ENCODE measurements around the gene TIMM23.

Gene TIMM23

GRCh38 chr10:46019569-46020343, 47.5 kb downstream of the TIMM23 start:
- DNase-seq (ENCODE audit: extremely low spot score) = no peak
- ChIA-PET CTCF (interaction anchor here (0.6 kb wide), 1 partner anchor 16 kb away, joined by 5 read pairs; no protein-coding TSS in a partner anchor), POLR2A (no interaction called here)
- TF ChIP-seq BHLHE40 (IDR thresholded peaks at IDR 0.05; ENCODE audit: borderline replicate concordance) = no peak
- TF ChIP-seq NFRKB (IDR thresholded peaks at IDR 0.05) = no peak
- no peak for TF ChIP-seq ZNF384 (IDR thresholded peaks at IDR 0.05)
- TF ChIP-seq LEF1 (IDR thresholded peaks at IDR 0.05; ENCODE audit: borderline replicate concordance) = no peak
- no peak for TF ChIP-seq SP1 (IDR thresholded peaks at IDR 0.05)
- TF ChIP-seq SUZ12 (IDR thresholded peaks at IDR 0.05) = no peak
- TF ChIP-seq PKNOX1 (IDR thresholded peaks at IDR 0.05) = no peak
- TF ChIP-seq FOXK2 (IDR thresholded peaks at IDR 0.05) = no peak
- TF ChIP-seq ARNT (IDR thresholded peaks at IDR 0.05) = no peak

- ChIA-PET CTCF (interaction anchor here (0.6 kb wide), 1 partner anchor 16 kb away, joined by 5 read pairs; no protein-coding TSS in a partner anchor), POLR2A (no interaction called here)
- TF ChIP-seq HDGF (IDR thresholded peaks at IDR 0.05; ENCODE audit: borderline replicate concordance) = no peak
- TF ChIP-seq SP1 (IDR thresholded peaks at IDR 0.05) = no peak
- TF ChIP-seq BHLHE40 (IDR thresholded peaks at IDR 0.05; ENCODE audit: borderline replicate concordance) = no peak
- no peak for TF ChIP-seq FOXK2 (IDR thresholded peaks at IDR 0.05)
- TF ChIP-seq NFRKB (IDR thresholded peaks at IDR 0.05) = no peak
- no peak for TF ChIP-seq ELF4 (IDR thresholded peaks at IDR 0.05)
- no peak for TF ChIP-seq TARDBP (IDR thresholded peaks at IDR 0.05)
- TF ChIP-seq ZNF384 (IDR thresholded peaks at IDR 0.05) = no peak
- no peak for TF ChIP-seq PKNOX1 (IDR thresholded peaks at IDR 0.05)
- TF ChIP-seq CTBP1 (IDR thresholded peaks at IDR 0.05; ENCODE audit: borderline replicate concordance) = no peak
- TF ChIP-seq LEF1 (IDR thresholded peaks at IDR 0.05; ENCODE audit: borderline replicate concordance) = no peak
- no peak for TF ChIP-seq L3MBTL2 (conservative IDR thresholded peaks at IDR 0.05)
- TF ChIP-seq ARNT (IDR thresholded peaks at IDR 0.05) = no peak
- no peak for TF ChIP-seq FOXA1 (IDR thresholded peaks at IDR 0.05)
- no peak for TF ChIP-seq SUZ12 (IDR thresholded peaks at IDR 0.05)
- no peak for TF ChIP-seq FOXM1 (IDR thresholded peaks at IDR 0.05; ENCODE audit: borderline replicate concordance)
- no peak for DNase-seq (ENCODE audit: extremely low spot score)
These were observed 48.0 kb downstream of the TIMM23 start for GRCh38 chr10:46020344-46020657.

GRCh38 chr10:46022978-46023702, 50.9 kb downstream of the TIMM23 start:
- CTCF ChIA-PET = interaction anchor here (0.8 kb wide), 2 partner anchors 17 to 788 kb away, joined by 3 read pairs; no protein-coding TSS in a partner anchor
- DNase-seq (ENCODE audit: extremely low spot score) = peak; percentile 85
- POLR2A ChIA-PET = no interaction called here
- TF ChIP-seq TARDBP (IDR thresholded peaks at IDR 0.05) (no peak), ZNF384 (IDR thresholded peaks at IDR 0.05) (no peak), SP1 (IDR thresholded peaks at IDR 0.05) (no peak), L3MBTL2 (conservative IDR thresholded peaks at IDR 0.05) (peak; percentile 62), FOXA1 (IDR thresholded peaks at IDR 0.05) (no peak), ARNT (IDR thresholded peaks at IDR 0.05) (0 out of 2 replicates have a peak, but pooled peaks have one; percentile 38), PKNOX1 (IDR thresholded peaks at IDR 0.05) (no peak), ELF4 (IDR thresholded peaks at IDR 0.05) (no peak), SUZ12 (IDR thresholded peaks at IDR 0.05) (no peak), BHLHE40 (IDR thresholded peaks at IDR 0.05; ENCODE audit: borderline replicate concordance) (no peak), LEF1 (IDR thresholded peaks at IDR 0.05; ENCODE audit: borderline replicate concordance) (no peak), HDGF (IDR thresholded peaks at IDR 0.05; ENCODE audit: borderline replicate concordance) (no peak), FOXM1 (IDR thresholded peaks at IDR 0.05; ENCODE audit: borderline replicate concordance) (no peak), CTBP1 (IDR thresholded peaks at IDR 0.05; ENCODE audit: borderline replicate concordance) (no peak), FOXK2 (IDR thresholded peaks at IDR 0.05) (no peak), NFRKB (IDR thresholded peaks at IDR 0.05) (no peak)

GRCh38 chr10:46024948-46025347, 52.7 kb downstream of the TIMM23 start:
- no peak for TF ChIP-seq FOXK2 (IDR thresholded peaks at IDR 0.05)
- no peak for TF ChIP-seq PKNOX1 (IDR thresholded peaks at IDR 0.05)
- TF ChIP-seq BHLHE40 (IDR thresholded peaks at IDR 0.05; ENCODE audit: borderline replicate concordance) = no peak
- TF ChIP-seq NFRKB (IDR thresholded peaks at IDR 0.05) = no peak
- TF ChIP-seq LEF1 (IDR thresholded peaks at IDR 0.05; ENCODE audit: borderline replicate concordance) = no peak
- no peak for TF ChIP-seq FOXA1 (IDR thresholded peaks at IDR 0.05)
- no peak for DNase-seq (ENCODE audit: extremely low spot score)
- CTCF ChIA-PET = no interaction called here
- POLR2A ChIA-PET = no interaction called here

GRCh38 chr10:46025406-46025805, 53.1 kb downstream of the TIMM23 start:
- POLR2A ChIA-PET = no interaction called here
- no peak for TF ChIP-seq ELF4 (IDR thresholded peaks at IDR 0.05)
- TF ChIP-seq LEF1 (IDR thresholded peaks at IDR 0.05; ENCODE audit: borderline replicate concordance) = no peak
- TF ChIP-seq TARDBP (IDR thresholded peaks at IDR 0.05) = no peak
- TF ChIP-seq FOXA1 (IDR thresholded peaks at IDR 0.05) = no peak
- no peak for TF ChIP-seq CTBP1 (IDR thresholded peaks at IDR 0.05; ENCODE audit: borderline replicate concordance)
- no peak for TF ChIP-seq FOXM1 (IDR thresholded peaks at IDR 0.05; ENCODE audit: borderline replicate concordance)
- TF ChIP-seq FOXK2 (IDR thresholded peaks at IDR 0.05) = no peak
- TF ChIP-seq ZNF384 (IDR thresholded peaks at IDR 0.05) = no peak
- TF ChIP-seq HDGF (IDR thresholded peaks at IDR 0.05; ENCODE audit: borderline replicate concordance) = no peak
- no peak for TF ChIP-seq BHLHE40 (IDR thresholded peaks at IDR 0.05; ENCODE audit: borderline replicate concordance)
- TF ChIP-seq SP1 (IDR thresholded peaks at IDR 0.05) = no peak
- TF ChIP-seq SUZ12 (IDR thresholded peaks at IDR 0.05) = no peak
- no peak for TF ChIP-seq NFRKB (IDR thresholded peaks at IDR 0.05)
- no peak for TF ChIP-seq ARNT (IDR thresholded peaks at IDR 0.05)
- DNase-seq (ENCODE audit: extremely low spot score) = no peak

More at GRCh38 chr10:46025406-46025805, 53.1 kb downstream of the TIMM23 start:
- CTCF ChIA-PET = no interaction called here
